HUES64 (cell line): ENCODE results near the gene ABI3BP.

Experiments
- H3K27ac ChIP-seq: 2 replicates; pipeline ENCODE4 v1.7.0; 2013; ENCODE audit warnings: low read depth, low read length, inconsistent platforms
- H3K27me3 ChIP-seq: 2 replicates; pipeline ENCODE4 v1.6.1; 2013; ENCODE audit warnings: mild to moderate bottlenecking, low read length; ENCODE audit not compliant: insufficient read depth
- H3K36me3 ChIP-seq: 2 replicates; pipeline ENCODE4 v1.6.1; 2013; ENCODE audit warnings: mild to moderate bottlenecking, low read length; ENCODE audit not compliant: insufficient read depth
- H3K4me1 ChIP-seq: 2 replicates; pipeline ENCODE4 v1.6.1; 2013; ENCODE audit warnings: mild to moderate bottlenecking, low read length, moderate library complexity; ENCODE audit not compliant: insufficient read depth
- H3K4me3 ChIP-seq: 2 replicates; pipeline ENCODE4 v1.5.1; 2013; ENCODE audit warnings: mild to moderate bottlenecking, low read length, moderate library complexity
- H3K9ac ChIP-seq: 2 replicates; pipeline ENCODE4 v1.6.1; 2013; ENCODE audit warnings: mild to moderate bottlenecking, low read depth, low read length
- H3K9me3 ChIP-seq: 2 replicates; pipeline ENCODE4 v1.6.1; 2013; ENCODE audit warnings: low read depth, low read length; ENCODE audit not compliant: insufficient read depth
- WGBS: fragments of 150-250, 120-280 bp; methylation state at CpG from one replicate; pipeline ENCODE4 v1.1.7; 2013; ENCODE audit warnings: missing lambda C conversion rate; 5-methylcytosine and 5-hydroxymethylcytosine counted together

ABI3BP gene

GRCh38 chr3:100831629-100832028 lies 161.6 kb downstream of the ABI3BP start:
- Histone ChIP-seq H3K4me1 (no peaks in the 10 kb centered on the region; the same call in 1 of the 2 replicates), H3K36me3 (no peaks in the 10 kb centered on the region), H3K9ac (no peak overlapping the region), H3K4me3 (no peak overlapping the region), H3K27me3 (no peaks in the 10 kb centered on the region), H3K27ac (no peak overlapping the region), H3K9me3 (no peaks in the 10 kb centered on the region)
- 69% methylated on average over 2 of the region's 2 CpGs for WGBS

- Histone ChIP-seq H3K27ac (no peak overlapping the region), H3K9me3 (no peaks in the 10 kb centered on the region), H3K4me3 (no peak overlapping the region), H3K9ac (no peak overlapping the region), H3K27me3 (no peaks in the 10 kb centered on the region), H3K4me1 (no peaks in the 10 kb centered on the region), H3K36me3 (no peaks in the 10 kb centered on the region)
Measured at GRCh38 chr3:100830931-100831330, 162.3 kb downstream of the ABI3BP start.

DNA sequence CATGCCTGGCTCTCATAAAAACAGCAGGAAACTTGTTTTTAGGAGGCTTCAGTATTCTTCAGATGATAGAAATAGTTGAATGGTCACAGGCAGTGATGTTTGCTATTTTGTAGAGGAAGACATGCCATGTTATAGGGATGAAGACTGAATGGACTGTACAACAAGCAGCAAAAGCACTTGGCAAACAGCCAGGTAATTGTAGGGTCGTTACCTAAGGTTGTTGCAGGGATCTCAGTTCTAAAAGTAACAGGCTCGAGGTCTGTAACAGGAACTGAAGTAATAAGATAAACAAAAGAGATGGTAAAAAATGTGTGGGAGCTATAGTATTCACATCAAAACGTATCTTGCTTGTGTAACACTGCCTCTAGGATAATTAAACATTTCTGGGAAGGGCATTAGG lies 167.6 kb downstream of the ABI3BP start:
- no peak overlapping the region for H3K4me3 ChIP-seq
- H3K27ac ChIP-seq = no peak overlapping the region
- H3K36me3 ChIP-seq = no peaks in the 10 kb centered on the region
- H3K9ac ChIP-seq = no peak overlapping the region
- H3K27me3 ChIP-seq = no peaks in the 10 kb centered on the region
- 76% methylated on average over 3 of the region's 3 CpGs for WGBS
- no peaks in the 10 kb centered on the region for H3K9me3 ChIP-seq
- H3K4me1 ChIP-seq = no peaks in the 10 kb centered on the region

GRCh38 chr3:100815583-100815982 lies 177.6 kb downstream of the ABI3BP start:
- WGBS = 92% methylated on average over 3 of the region's 3 CpGs
- Histone ChIP-seq H3K9ac (no peak overlapping the region), H3K4me1 (no peaks in the 10 kb centered on the region), H3K4me3 (no peak overlapping the region), H3K9me3 (no peaks in the 10 kb centered on the region), H3K36me3 (no peaks in the 10 kb centered on the region), H3K27ac (no peak overlapping the region), H3K27me3 (no peaks in the 10 kb centered on the region)

GRCh38 chr3:100813828-100814227 lies 179.4 kb downstream of the ABI3BP start:
- H3K36me3 ChIP-seq = no peaks in the 10 kb centered on the region
- H3K4me1 ChIP-seq = no peaks in the 10 kb centered on the region
- H3K27me3 ChIP-seq = no peaks in the 10 kb centered on the region
- no peak overlapping the region for H3K4me3 ChIP-seq
- 92% methylated on average over 2 of the region's 2 CpGs for WGBS
- no peaks in the 10 kb centered on the region for H3K9me3 ChIP-seq
- H3K27ac ChIP-seq = no peak overlapping the region
- H3K9ac ChIP-seq = no peak overlapping the region

GRCh38 chr3:100811779-100812507 lies 181.3 kb downstream of the ABI3BP start:
- Histone ChIP-seq H3K27ac (no peak overlapping the region), H3K4me3 (no peak overlapping the region), H3K27me3 (no peaks in the 10 kb centered on the region), H3K36me3 (no peaks in the 10 kb centered on the region), H3K9ac (no peak overlapping the region), H3K9me3 (no peaks in the 10 kb centered on the region), H3K4me1 (no peaks in the 10 kb centered on the region)
- 91% methylated on average over 6 of the region's 6 CpGs for WGBS

- no peaks in the 10 kb centered on the region for H3K4me1 ChIP-seq
- H3K4me3 ChIP-seq = no peak overlapping the region
- no peaks in the 10 kb centered on the region for H3K9me3 ChIP-seq
- no peaks in the 10 kb centered on the region for H3K27me3 ChIP-seq
- no peaks in the 10 kb centered on the region for H3K36me3 ChIP-seq
- no peak overlapping the region for H3K9ac ChIP-seq
- no peak overlapping the region for H3K27ac ChIP-seq
- WGBS = no CpG with 5 or more reads among the region's 1 CpG
Measured at GRCh38 chr3:100810671-100811070, 182.6 kb downstream of the ABI3BP start.

- Histone ChIP-seq H3K36me3 (no peaks in the 10 kb centered on the region), H3K27me3 (no peaks in the 10 kb centered on the region), H3K4me3 (no peak overlapping the region), H3K9ac (no peak overlapping the region), H3K9me3 (no peaks in the 10 kb centered on the region), H3K27ac (no peak overlapping the region), H3K4me1 (no peaks in the 10 kb centered on the region)
- WGBS = 83% methylated on average over 2 of the region's 2 CpGs
Measured at GRCh38 chr3:100804631-100805030, 188.6 kb downstream of the ABI3BP start.

DNA sequence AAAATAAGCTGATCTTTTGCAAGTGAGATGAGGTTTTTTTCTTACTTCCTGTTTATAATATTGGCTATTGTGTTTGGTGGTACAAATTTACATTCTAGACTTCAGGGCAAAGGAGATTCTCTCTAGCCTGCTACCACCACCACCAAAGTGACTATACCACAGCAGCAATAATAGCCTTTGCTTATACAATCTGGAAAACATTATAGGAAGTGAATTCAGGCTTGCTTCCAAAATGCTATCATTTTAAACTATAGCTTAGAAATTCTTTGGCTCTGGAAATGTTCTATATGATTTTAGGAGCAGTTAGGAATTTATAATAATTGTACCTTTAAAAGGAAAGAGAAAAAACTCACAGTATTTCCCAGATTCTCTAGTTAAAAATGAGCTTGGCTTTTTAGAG lies 189.5 kb downstream of the ABI3BP start:
- no peaks in the 10 kb centered on the region for H3K4me1 ChIP-seq
- no peak overlapping the region for H3K4me3 ChIP-seq
- H3K36me3 ChIP-seq = no peaks in the 10 kb centered on the region
- H3K27ac ChIP-seq = no peak overlapping the region
- no peaks in the 10 kb centered on the region for H3K9me3 ChIP-seq
- no peak overlapping the region for H3K9ac ChIP-seq
- no peaks in the 10 kb centered on the region for H3K27me3 ChIP-seq

DNA sequence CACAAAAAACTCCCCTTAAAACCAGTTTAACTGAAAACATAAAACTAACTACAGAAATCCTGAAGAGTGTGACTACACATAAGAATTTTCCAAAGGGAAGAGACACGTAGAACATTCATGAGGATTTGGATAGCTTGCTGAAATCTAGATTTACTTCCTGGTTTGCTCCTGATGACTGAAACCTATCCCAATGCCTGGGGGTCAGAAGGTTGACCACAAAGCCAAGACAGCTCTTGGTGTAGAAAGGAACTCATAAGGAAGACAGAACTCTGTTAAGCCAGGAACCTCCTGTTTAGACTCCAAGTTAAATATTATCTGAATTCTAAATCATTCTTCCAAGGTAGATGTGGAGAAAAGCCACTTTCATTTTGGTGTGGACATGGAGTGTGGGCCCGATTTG lies 191.1 kb downstream of the ABI3BP start:
- no peaks in the 10 kb centered on the region for H3K4me1 ChIP-seq
- H3K36me3 ChIP-seq = no peaks in the 10 kb centered on the region
- no peaks in the 10 kb centered on the region for H3K27me3 ChIP-seq
- no peak overlapping the region for H3K27ac ChIP-seq
- no peak overlapping the region for H3K9ac ChIP-seq
- 91% methylated on average over 2 of the region's 2 CpGs for WGBS
- H3K4me3 ChIP-seq = no peak overlapping the region
- H3K9me3 ChIP-seq = no peaks in the 10 kb centered on the region

GRCh38 chr3:100798012-100798411 lies 195.2 kb downstream of the ABI3BP start:
- H3K4me1 ChIP-seq = no peaks in the 10 kb centered on the region
- 100% methylated on average over 1 of the region's 1 CpG for WGBS
- H3K36me3 ChIP-seq = no peaks in the 10 kb centered on the region
- H3K4me3 ChIP-seq = no peak overlapping the region
- H3K9ac ChIP-seq = no peak overlapping the region
- H3K27me3 ChIP-seq = no peaks in the 10 kb centered on the region
- no peaks in the 10 kb centered on the region for H3K9me3 ChIP-seq
- no peak overlapping the region for H3K27ac ChIP-seq

DNA sequence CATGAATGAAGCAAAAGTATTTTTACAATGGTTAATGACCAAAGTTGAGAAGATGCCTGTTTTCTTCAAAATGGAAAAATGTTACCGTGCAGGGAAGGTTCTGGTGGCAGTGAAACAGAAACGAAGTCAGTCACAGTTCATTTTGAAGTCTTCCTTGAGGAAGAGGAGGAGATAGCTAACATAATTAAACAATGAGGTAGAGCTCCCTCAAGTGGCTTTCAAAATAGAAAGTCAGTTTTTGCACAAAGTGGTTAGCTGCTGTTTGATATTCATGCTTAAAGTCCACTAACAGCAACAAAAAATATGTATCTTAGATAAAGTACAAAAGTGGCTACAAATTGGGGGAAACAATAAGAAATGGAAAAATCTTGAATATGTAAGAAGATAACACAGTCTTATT lies 196.7 kb downstream of the ABI3BP start:
- 40% methylated on average over 2 of the region's 2 CpGs for WGBS
- Histone ChIP-seq H3K27ac (no peak overlapping the region), H3K9ac (no peak overlapping the region), H3K4me3 (no peak overlapping the region), H3K9me3 (no peaks in the 10 kb centered on the region), H3K27me3 (no peaks in the 10 kb centered on the region), H3K36me3 (no peaks in the 10 kb centered on the region), H3K4me1 (no peaks in the 10 kb centered on the region)
